ENCODE results near the gene TNFSF4.
"Not testable (repeated sequence)": the region's sequence is repeated elsewhere in the genome, so short reads cannot be mapped to it uniquely, and the experiment has no call there.

TNFSF4 gene

GRCh38 chr1:173206816-173207568 lies at the start of gene TNFSF4:
TNFSF4 (minus strand) TSS chr1:173207331; CDS start chr1:173207176, 155 bp downstream.
- no peak for DNase-seq

GRCh38 chr1:173255214-173255813 lies 48.2 kb upstream of the TNFSF4 start:
- peak in 2 of 3 experiments; percentile 7 to 42 for DNase-seq

GRCh38 chr1:173253046-173253445 lies 45.9 kb upstream of the TNFSF4 start:
- DNase-seq = no peak

DNA sequence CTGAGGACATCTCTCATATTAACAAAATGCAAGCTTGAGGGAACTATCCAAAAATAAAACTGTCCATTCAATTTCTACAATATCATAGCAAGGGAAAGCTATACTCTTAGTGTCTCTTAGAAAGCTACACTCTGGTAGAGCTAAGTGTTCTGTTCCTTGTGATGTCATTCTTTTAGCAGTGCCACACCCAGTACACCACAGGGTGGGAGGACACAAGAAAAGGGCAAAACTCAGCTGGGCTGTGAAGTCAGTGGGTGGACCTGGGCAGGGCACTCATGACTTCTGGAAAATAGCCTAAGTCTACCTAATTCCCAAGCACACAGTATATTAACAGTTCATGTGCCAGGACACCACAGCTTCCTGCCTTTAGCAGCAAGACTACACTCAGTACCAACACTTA lies 42.2 kb upstream of the TNFSF4 start:
- DNase-seq = no peak

GRCh38 chr1:173248247-173248940 lies 41.3 kb upstream of the TNFSF4 start:
- no peak for DNase-seq

DNA sequence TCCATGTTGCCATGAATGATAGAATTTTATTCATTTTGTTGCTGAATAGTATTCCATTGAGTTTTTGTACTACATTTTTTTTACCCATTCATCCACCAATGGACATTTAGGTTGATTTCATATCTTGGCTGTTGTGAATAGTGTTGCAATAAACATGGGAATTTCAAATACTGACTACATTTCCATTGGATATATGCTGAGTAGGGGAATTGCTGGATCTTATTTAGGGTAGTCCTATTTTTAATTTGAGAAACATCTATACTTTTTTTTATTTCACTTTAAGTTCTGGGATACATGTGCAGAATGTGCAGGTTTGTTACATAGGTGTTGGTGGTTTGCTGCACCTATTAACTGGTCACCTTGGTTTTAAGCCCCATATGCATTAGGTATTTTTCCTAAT lies 38.8 kb upstream of the TNFSF4 start:
- DNase-seq = no peak

DNA sequence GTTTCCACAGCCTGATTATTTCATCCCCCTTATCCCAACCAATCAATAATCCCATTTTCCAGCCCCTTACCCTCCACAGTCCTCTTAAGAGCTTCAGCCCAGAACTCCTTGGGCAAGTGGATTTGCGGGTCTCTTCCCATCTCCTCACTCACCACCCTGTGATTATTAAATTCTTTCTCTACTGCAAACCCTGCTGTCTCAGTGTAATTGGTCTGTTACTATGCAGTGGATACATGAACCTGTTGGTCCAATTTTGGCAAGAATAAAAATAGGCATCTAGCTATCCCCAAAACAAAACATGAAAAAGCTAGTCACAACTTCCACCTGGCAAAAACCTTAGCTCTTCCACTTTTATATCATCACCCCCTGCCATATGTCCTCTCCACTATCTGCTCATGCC lies 36.2 kb upstream of the TNFSF4 start:
- no peak for DNase-seq

- DNase-seq = no peak
These were observed 34.6 kb upstream of the TNFSF4 start for GRCh38 chr1:173241528-173242347.

DNA sequence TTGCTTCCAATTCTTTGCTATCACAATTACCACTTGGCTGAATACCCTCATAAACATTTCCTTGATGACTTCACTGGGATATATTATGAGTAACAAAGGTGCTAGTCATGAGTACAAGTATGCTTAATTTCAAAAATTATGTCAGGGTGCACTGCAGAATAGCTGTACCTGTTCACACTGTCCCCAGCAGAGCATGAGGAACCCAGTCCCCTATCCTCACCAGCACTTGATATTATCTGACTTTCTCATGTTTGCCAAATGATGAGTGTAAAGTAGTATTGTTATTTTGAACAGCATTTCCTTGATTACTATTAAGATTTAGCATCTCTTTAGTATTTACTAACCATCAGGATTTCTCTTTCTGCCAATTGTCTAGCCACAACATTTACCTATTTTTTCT lies 33.5 kb upstream of the TNFSF4 start:
- no peak for DNase-seq

DNA sequence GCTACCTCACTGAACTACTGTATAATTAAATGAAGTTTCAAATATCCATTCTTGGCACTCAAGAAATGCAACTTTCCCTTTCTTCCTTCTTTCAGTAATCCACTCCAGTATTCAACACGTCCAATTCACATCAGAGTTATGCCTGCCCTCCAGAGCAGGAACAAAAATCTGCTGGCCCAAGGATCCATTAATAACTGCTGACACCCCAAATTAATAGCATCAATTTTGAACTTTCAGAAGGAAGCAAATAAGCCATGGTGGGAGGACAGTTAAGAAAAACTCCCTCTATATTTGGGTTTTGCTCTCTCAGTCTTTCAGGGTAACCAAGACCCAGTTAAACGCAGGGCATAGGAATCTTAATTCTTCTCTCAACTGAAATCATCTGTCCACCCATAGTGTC lies 31.9 kb upstream of the TNFSF4 start:
- DNase-seq = no peak

DNA sequence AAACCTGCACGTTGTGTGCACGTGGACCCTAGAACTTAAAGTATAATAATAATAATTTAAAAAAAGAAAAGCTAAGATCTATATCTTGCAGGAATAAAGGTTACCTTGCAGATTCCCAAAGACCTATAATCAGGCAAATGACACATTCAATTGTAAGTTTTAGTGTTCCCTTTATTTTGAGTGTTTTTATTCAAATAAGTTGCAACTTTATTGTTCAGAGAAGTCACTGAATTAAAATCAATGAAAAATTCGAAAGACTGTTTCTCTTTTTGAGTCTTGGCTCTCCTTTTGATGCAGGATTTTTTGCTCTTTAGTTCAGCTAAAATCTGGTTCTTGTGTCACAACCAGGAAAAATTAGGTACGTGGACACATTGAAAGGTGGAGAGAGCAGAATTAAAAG lies 27.8 kb upstream of the TNFSF4 start:
- DNase-seq = no peak

GRCh38 chr1:173234434-173234833 lies 27.3 kb upstream of the TNFSF4 start:
- not testable (repeated sequence) for DNase-seq

DNA sequence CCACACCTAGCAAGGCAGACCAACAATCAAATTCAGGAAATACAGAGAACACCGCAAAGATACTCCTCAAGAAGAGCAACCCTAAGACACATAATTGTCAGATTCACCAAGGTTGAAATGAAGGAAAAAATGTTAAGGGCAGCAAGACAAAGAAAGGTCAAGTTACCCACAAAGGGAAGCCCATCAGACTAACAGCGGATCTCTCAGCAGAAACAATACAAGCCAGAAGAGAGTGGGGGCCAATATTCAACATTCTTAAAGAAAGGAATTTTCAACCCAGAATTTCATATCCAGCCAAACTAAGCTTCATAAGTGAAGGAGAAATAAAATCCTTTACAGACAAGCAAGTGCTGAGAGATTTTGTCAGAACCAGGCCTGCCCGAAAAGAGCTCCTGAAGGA lies 21.9 kb upstream of the TNFSF4 start:
- DNase-seq = not testable (repeated sequence)

DNA sequence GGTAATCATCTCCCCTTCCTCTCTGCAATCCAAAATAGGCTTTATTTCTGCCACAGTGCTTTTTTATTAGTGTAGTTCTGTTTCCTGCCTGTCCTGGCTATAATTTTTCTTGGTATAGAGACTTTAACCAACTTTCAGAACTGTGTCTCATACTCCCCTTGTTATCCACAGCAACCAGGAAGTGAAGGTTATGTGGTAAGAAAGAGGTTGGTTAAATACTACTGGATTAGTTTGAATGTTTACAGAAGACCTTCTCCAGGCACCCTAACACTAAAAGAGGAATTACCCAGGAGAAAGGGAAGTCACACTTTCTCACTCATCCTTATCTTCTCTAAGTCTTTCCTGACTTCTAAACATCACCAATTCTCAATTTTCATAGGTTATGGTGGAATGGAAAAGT lies 17.8 kb upstream of the TNFSF4 start:
- DNase-seq = no peak

DNA sequence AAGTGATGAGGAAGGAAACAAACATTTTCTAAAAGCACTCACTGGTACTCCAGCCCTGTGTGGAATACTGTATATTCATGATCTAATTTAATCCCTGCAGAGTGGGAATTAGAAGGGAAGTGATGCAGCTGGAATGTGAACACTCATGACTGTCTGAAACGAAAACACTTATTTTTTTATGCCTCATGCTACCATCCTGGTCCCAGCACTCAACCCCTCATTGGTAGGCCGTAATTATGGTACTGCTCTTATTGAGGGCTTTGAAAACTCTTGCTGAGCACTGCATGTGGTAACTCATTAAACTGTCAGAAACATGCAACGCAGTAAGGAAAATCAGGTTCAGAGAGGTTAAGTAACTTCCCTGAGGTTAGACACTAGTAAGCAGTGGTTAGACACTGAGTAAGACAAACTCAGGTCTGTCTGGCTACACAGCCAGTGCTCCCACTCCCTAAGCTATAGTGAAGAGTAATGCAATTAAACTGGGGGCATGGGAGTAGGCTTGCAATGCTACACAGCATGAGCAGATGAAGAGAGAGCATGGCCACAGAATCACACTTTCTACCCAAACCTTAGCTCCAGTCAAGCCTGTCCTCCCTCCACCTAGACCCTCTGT lies 17.3 kb upstream of the TNFSF4 start:
- DNase-seq = peak in 2 of 3 experiments; percentile 13 to 54

GRCh38 chr1:173223031-173223380 lies 15.9 kb upstream of the TNFSF4 start:
- no peak for DNase-seq

DNA sequence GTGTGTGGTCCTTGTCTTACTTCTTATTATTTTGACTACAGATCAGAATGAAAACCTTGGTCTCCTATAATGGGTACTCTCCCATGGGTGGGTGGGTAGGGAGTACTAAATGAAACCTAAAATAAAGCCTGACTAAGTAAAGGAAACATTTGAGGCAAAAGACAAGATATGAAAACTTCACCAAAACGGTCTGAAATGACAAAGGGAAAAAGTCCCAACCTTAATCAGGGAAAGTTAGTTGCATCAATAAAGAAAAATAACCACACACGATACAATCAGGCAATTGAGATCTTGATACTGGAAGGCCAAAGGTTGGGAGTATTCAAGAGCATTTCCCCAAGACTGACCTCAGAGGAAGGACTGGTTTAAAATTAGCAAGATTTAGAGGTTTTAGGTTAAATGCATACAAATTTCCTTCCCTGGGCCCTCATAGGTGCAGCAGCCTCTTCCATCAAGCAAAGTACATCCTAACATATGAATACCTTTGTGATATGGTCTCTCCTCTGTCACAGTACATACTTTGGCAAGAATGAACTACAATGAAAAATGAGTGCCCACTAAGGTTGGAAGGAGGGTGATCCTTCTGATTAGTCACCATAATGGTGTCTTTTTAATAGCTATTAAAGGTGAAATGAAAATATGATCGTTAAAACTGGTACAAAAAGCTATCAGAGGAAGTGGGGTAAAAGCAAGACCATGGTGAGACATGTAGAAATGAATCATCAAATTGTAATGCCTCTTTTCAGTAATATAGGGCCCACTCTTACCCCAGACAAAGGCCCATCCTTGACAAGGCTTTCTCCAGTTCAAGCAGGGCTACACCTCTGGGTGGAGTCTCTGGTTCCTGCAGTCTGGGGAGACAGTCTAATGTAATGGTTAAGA lies 15.3 kb upstream of the TNFSF4 start:
- DNase-seq = no peak

- DNase-seq = no peak
These were observed 13.0 kb upstream of the TNFSF4 start for GRCh38 chr1:173220157-173220556.

- DNase-seq = no peak
These were observed 6.5 kb upstream of the TNFSF4 start for GRCh38 chr1:173213665-173214064.

DNA sequence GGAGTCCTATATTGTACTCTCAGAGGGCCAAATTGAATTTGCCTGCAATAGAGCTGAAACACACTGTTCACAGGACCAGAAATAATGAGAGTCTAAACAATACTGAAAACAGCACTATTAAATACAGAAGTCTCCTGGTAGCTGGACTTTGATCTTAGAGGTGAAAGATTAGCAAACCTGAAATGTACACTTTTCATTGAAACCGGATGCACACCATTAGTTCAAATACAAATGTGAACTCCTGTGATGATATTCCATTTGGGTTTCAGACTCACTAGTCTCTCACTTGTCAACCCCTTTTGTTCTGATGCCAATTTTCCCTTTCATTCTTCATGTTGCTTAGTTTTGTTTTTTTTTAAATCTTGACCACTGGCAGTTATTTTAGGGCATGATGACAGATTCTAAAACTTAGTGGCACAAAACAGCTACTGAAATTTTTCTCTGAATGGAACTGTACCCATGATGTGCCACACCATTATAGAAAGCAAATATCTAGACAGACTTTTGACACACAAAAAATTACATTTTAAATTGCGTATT lies 5.9 kb upstream of the TNFSF4 start:
- DNase-seq = no peak

GRCh38 chr1:173210716-173211231 lies 3.6 kb upstream of the TNFSF4 start:
- no peak for DNase-seq
